WTC11 (cell line): ENCODE results near the gene LTB.

Experiments used
- ATF2 ChIP-seq: sonication (generic); formaldehyde crosslinking; IDR thresholded peaks from 2 replicates; pipeline ENCODE4 v1.8.1; 2022; ENCODE audit warnings: low read depth, missing genetic modification reagents, borderline replicate concordance
- CBFB ChIP-seq: sonication (generic); formaldehyde crosslinking; IDR thresholded peaks from 2 replicates; pipeline ENCODE4 v1.8.1; 2022; ENCODE audit warnings: mild to moderate bottlenecking, low read depth, missing genetic modification reagents
- CTCF ChIP-seq: fragments of 200-600 bp; IDR thresholded peaks from 2 replicates; pipeline ENCODE4 v1.8.0; 2022; ENCODE audit warnings: antibody characterized with exemption
- E2F1 ChIP-seq: sonication (generic); formaldehyde crosslinking; IDR thresholded peaks from 2 replicates; pipeline ENCODE4 v1.8.0; 2022; ENCODE audit warnings: mild to moderate bottlenecking, missing genetic modification reagents
- FOXK1 ChIP-seq: sonication (generic); formaldehyde crosslinking; IDR thresholded peaks from 2 replicates; pipeline ENCODE4 v1.8.0; 2022; ENCODE audit warnings: mild to moderate bottlenecking, moderate library complexity, missing genetic modification reagents
- FOXP4 ChIP-seq: sonication (generic); formaldehyde crosslinking; IDR thresholded peaks from 2 replicates; pipeline ENCODE4 v1.8.0; 2022; ENCODE audit warnings: mild to moderate bottlenecking, missing genetic modification reagents
- IRF1 ChIP-seq: sonication (generic); formaldehyde crosslinking; IDR thresholded peaks from 2 replicates; pipeline ENCODE4 v1.8.0; 2023; ENCODE audit warnings: missing genetic modification reagents
- NR1H2 ChIP-seq: sonication (generic); formaldehyde crosslinking; IDR thresholded peaks from 2 replicates; pipeline ENCODE4 v1.9.0; 2021; ENCODE audit warnings: mild to moderate bottlenecking, moderate library complexity, missing genetic modification reagents
- NR2C2 ChIP-seq: sonication (generic); formaldehyde crosslinking; IDR thresholded peaks from 2 replicates; pipeline ENCODE4 v1.8.0; 2022; ENCODE audit warnings: mild to moderate bottlenecking, missing genetic modification reagents
- NR3C1 ChIP-seq: sonication (generic); formaldehyde crosslinking; conservative IDR thresholded peaks from 2 replicates; pipeline ENCODE4 v1.8.1; 2023; ENCODE audit warnings: low read depth, mild to moderate bottlenecking, missing genetic modification reagents
- STAT6 ChIP-seq: sonication (generic); formaldehyde crosslinking; conservative IDR thresholded peaks from 2 replicates; pipeline ENCODE4 v1.8.1; 2023; ENCODE audit warnings: mild to moderate bottlenecking, low read depth, missing genetic modification reagents, moderate library complexity
- USF2 ChIP-seq: sonication (generic); formaldehyde crosslinking; IDR thresholded peaks from 2 replicates; pipeline ENCODE4 v1.8.1; 2023; ENCODE audit warnings: mild to moderate bottlenecking, missing genetic modification reagents, moderate library complexity

GRCh38 chr6:31610968-31611367 is 28.7 kb upstream of the LTB start:
- TF ChIP-seq NR2C2 (no peak), ATF2 (CRISPR knock-in tag) (no peak), USF2 (CRISPR knock-in tag) (no peak), CTCF (no peak), NR3C1 (CRISPR knock-in tag) (no peak), IRF1 (CRISPR knock-in tag) (no peak), CBFB (CRISPR knock-in tag) (no peak), FOXK1 (no peak), STAT6 (no peak), NR1H2 (CRISPR knock-in tag) (no peak), E2F1 (no peak), FOXP4 (CRISPR knock-in tag) (no peak)
